Upper lobe of left lung (tissue), 6 donors: ENCODE measurements around the gene OTUD7B. TPM values are rescaled to one million over a fixed set of nuclear protein-coding genes. Genes with fewer than 3 reads are reported as not detected.

ENCODE experiments used
- ATAC-seq, 2 donors: fragments of 200-7000 bp; cut with Tn5 transposase; one replicate each; pipeline ENCODE4 v1.9.1; 2022; ENCODE audit warnings: mild to moderate bottlenecking in 2 of 2, moderate library complexity in 2 of 2; ENCODE audit not compliant: low FRiP score in 2 of 2
- DNase-seq, 2 donors: peaks; one replicate each; pipeline ENCODE4 v3.0.0-alpha.2; 2019 to 2020
- H3K27ac ChIP-seq, 4 donors: fragments of 200-600 bp; sonication (generic); one replicate each; pipeline ENCODE4 v1.5.1; 2016 to 2019
- H3K27me3 ChIP-seq, 4 donors: fragments of 200-600 bp; sonication (generic); one replicate each; pipeline ENCODE4 v1.5.1; 2017 to 2019
- H3K36me3 ChIP-seq, 4 donors: fragments of 200-600 bp; sonication (generic); one replicate each; pipeline ENCODE4 v1.5.1; 2016 to 2019
- H3K4me1 ChIP-seq, 4 donors: fragments of 200-600 bp; sonication (generic); one replicate each; pipeline ENCODE4 v1.5.1; 2018 to 2019
- H3K4me3 ChIP-seq, 4 donors: fragments of 200-600 bp; sonication (generic); one replicate each; pipeline ENCODE4 v1.5.1; 2017 to 2019; ENCODE audit warnings: mild to moderate bottlenecking in 2 of 4, moderate library complexity in 1 of 4
- H3K9me3 ChIP-seq, 4 donors: fragments of 200-600 bp; sonication (generic); one replicate each; pipeline ENCODE4 v1.5.1; 2018 to 2019
- CTCF ChIP-seq, 6 experiments: fragments of 450-650 bp in 4 of 6; fragments of 200-600 bp in 2 of 6; sonication (generic) in 2 of 6; IDR thresholded peaks; one replicate each; pipeline ENCODE4 v1.5.1; 2016 to 2019; ENCODE audit warnings: antibody characterized with exemption in 6 of 6
- EP300 ChIP-seq, 4 donors: sonication (generic); formaldehyde crosslinking; IDR thresholded peaks; one replicate each; pipeline ENCODE4 v1.5.1; 2017; ENCODE audit warnings: antibody characterized with exemption in 4 of 4, control low read depth in 2 of 4
- POLR2A ChIP-seq, 4 donors: fragments of 450-650 bp; IDR thresholded peaks; one replicate each; pipeline ENCODE4 v1.5.1; 2016 to 2017; ENCODE audit warnings: antibody characterized with exemption in 4 of 4, mild to moderate bottlenecking in 2 of 4
- POLR2AphosphoS5 ChIP-seq, 2 donors: sonication (generic); formaldehyde crosslinking; IDR thresholded peaks; one replicate each; pipeline ENCODE4 v1.5.1; 2017; ENCODE audit warnings: antibody characterized with exemption in 2 of 2
- WGBS, 2 donors: methylation state at CpG; one replicate each; pipeline ENCODE4 v1.1.5; 2017 to 2018; 5-methylcytosine and 5-hydroxymethylcytosine counted together
- total RNA-seq, 6 donors: library from RNA; depleted of rRNA in 4 of 6; stranded (reverse); fragments of >200 nt in 4 of 6; gene quantifications; one replicate each; pipeline versions ENCODE4 v1.1.0 to v1.2.1, GENCODE V29; 2016 to 2021
- donor health status: DM: no; HTN: no; CAD: no; lungs with moderate emphysema.
- donor health status: DM: no; HTN: yes; CAD: no; lungs with severe emphysema.

Gene OTUD7B
- total RNA-seq, 6 donors from 2014 or later: 22.0 to 44.8 (median 29.8) TPM

- DNase-seq (no peak), ATAC-seq (no peak)
- Histone ChIP-seq H3K4me3 (no peak overlapping the region), H3K36me3 (peaks cover 0 to 18% (median 0%) of the 10 kb centered on the region in 4 donors), H3K27me3 (no peaks in the 10 kb centered on the region), H3K9me3 (no peaks in the 10 kb centered on the region), H3K27ac (no peak overlapping the region), H3K4me1 (peaks cover 19 to 37% (median 29%) of the 10 kb centered on the region in 4 donors)
- WGBS, 2 donors: 93 to 99% methylated on average over 4 of the region's 4 CpGs
- TF ChIP-seq POLR2A (IDR thresholded peaks at IDR 0.05) (no peak), CTCF (IDR thresholded peaks at IDR 0.05) (no peak), EP300 (IDR thresholded peaks at IDR 0.05) (no peak), POLR2AphosphoS5 (IDR thresholded peaks at IDR 0.05) (no peak)
These were observed 77.3 kb downstream of the OTUD7B start for GRCh38 chr1:149933208-149933607.

- H3K4me1 ChIP-seq: peaks cover 13 to 33% (median 23%) of the 10 kb centered on the region in 4 donors
- peaks cover 0 to 18% (median 0%) of the 10 kb centered on the region in 4 donors for H3K36me3 ChIP-seq
- no peaks in the 10 kb centered on the region for H3K27me3 ChIP-seq
- ATAC-seq (no peak), DNase-seq (no peak)
- H3K27ac ChIP-seq: no peak overlapping the region
- H3K9me3 ChIP-seq: no peaks in the 10 kb centered on the region
- H3K4me3 ChIP-seq: no peak overlapping the region
- WGBS, 2 donors: 88 to 94% methylated on average over 8 of the region's 8 CpGs
- no peak for TF ChIP-seq CTCF (IDR thresholded peaks at IDR 0.05)
- no peak for TF ChIP-seq POLR2A (IDR thresholded peaks at IDR 0.05)
These were observed 78.1 kb downstream of the OTUD7B start for GRCh38 chr1:149932474-149932873.

- peaks cover 12 to 31% (median 21%) of the 10 kb centered on the region in 4 donors for H3K4me1 ChIP-seq
These were observed 79.2 kb downstream of the OTUD7B start for GRCh38 chr1:149931212-149931790.

GRCh38 chr1:149929856-149930255, 80.7 kb downstream of the OTUD7B start:
- WGBS, 2 donors: 64 to 77% methylated on average over 2 of the region's 2 CpGs
- H3K27ac ChIP-seq: peak overlapping the region in 1 of 4 donors; percentile 41
- no peaks in the 10 kb centered on the region for H3K9me3 ChIP-seq
- no peaks in the 10 kb centered on the region for H3K27me3 ChIP-seq
- ATAC-seq (no peak), DNase-seq (no peak)
- H3K36me3 ChIP-seq: peaks cover 15 to 38% (median 16%) of the 10 kb centered on the region in 4 donors
- peaks cover 21 to 35% (median 27%) of the 10 kb centered on the region in 4 donors for H3K4me1 ChIP-seq
- TF ChIP-seq POLR2AphosphoS5 (IDR thresholded peaks at IDR 0.05): no peak
- TF ChIP-seq CTCF (IDR thresholded peaks at IDR 0.05): no peak
- TF ChIP-seq EP300 (IDR thresholded peaks at IDR 0.05): no peak
- TF ChIP-seq POLR2A (IDR thresholded peaks at IDR 0.05): no peak
- no peak overlapping the region for H3K4me3 ChIP-seq

More at GRCh38 chr1:149931212-149931790, 79.2 kb downstream of the OTUD7B start:
- Histone ChIP-seq H3K4me3 (no peak overlapping the region), H3K36me3 (peaks cover under 1 to 24% (median 2%) of the 10 kb centered on the region in 4 donors), H3K27ac (peak overlapping the region in 1 of 4 donors; percentile 10), H3K27me3 (no peaks in the 10 kb centered on the region), H3K9me3 (no peaks in the 10 kb centered on the region)
- DNase-seq (no peak), ATAC-seq (no peak)
- 61 to 80% methylated on average over 10 to 13 of the region's 13 CpGs for WGBS, 2 donors
- TF ChIP-seq POLR2A (IDR thresholded peaks at IDR 0.05) (no peak), EP300 (IDR thresholded peaks at IDR 0.05) (no peak), POLR2AphosphoS5 (IDR thresholded peaks at IDR 0.05) (no peak), CTCF (IDR thresholded peaks at IDR 0.05) (no peak)

GRCh38 chr1:149928401-149928724, 82.2 kb downstream of the OTUD7B start:
- WGBS, 2 donors: 0 to 9% methylated on average over 1 of the region's 1 CpG
- TF ChIP-seq POLR2AphosphoS5 (IDR thresholded peaks at IDR 0.05) (no peak), CTCF (IDR thresholded peaks at IDR 0.05) (no peak), EP300 (IDR thresholded peaks at IDR 0.05) (no peak), POLR2A (IDR thresholded peaks at IDR 0.05) (no peak)
- DNase-seq: no peak
- ATAC-seq: no peak
- Histone ChIP-seq H3K27me3 (no peaks in the 10 kb centered on the region), H3K4me3 (peak overlapping the region; percentile 80 to 98 (median 86)), H3K36me3 (peaks cover 27 to 53% (median 31%) of the 10 kb centered on the region in 4 donors), H3K9me3 (no peaks in the 10 kb centered on the region), H3K4me1 (peaks cover 21 to 35% (median 29%) of the 10 kb centered on the region in 4 donors), H3K27ac (peak overlapping the region; percentile 89 to 98 (median 96))
